Measurements from ENCODE around the gene LRRK1.

- TF ChIP-seq, protein P1, sequence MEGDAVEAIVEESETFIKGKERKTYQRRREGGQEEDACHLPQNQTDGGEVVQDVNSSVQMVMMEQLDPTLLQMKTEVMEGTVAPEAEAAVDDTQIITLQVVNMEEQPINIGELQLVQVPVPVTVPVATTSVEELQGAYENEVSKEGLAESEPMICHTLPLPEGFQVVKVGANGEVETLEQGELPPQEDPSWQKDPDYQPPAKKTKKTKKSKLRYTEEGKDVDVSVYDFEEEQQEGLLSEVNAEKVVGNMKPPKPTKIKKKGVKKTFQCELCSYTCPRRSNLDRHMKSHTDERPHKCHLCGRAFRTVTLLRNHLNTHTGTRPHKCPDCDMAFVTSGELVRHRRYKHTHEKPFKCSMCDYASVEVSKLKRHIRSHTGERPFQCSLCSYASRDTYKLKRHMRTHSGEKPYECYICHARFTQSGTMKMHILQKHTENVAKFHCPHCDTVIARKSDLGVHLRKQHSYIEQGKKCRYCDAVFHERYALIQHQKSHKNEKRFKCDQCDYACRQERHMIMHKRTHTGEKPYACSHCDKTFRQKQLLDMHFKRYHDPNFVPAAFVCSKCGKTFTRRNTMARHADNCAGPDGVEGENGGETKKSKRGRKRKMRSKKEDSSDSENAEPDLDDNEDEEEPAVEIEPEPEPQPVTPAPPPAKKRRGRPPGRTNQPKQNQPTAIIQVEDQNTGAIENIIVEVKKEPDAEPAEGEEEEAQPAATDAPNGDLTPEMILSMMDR (IDR thresholded peaks at IDR 0.05), result no peak
- no peak for TF ChIP-seq POLR2A (IDR thresholded peaks at IDR 0.05)
- no peak for TF ChIP-seq EP300 (IDR thresholded peaks at IDR 0.05)
These were observed 144.1 kb downstream of the LRRK1 start for GRCh38 chr15:101063212-101063611.
